ACC112 (cell line): Measurements from ENCODE around the gene VPS25.

Experiments
- H2AFZ ChIP-seq: fragments of 200-600 bp; sonication (generic); one replicate; pipeline ENCODE4 v1.6.0; 2017; ENCODE audit warnings: antibody characterized with exemption, low read length; ENCODE audit not compliant: unreplicated experiment
- H3K27ac ChIP-seq: fragments of 200-600 bp; sonication (generic); 2 replicates; pipeline ENCODE4 v1.5.1; 2014; ENCODE audit warnings: low read depth, mild to moderate bottlenecking, antibody characterized with exemption, low read length, moderate library complexity
- H3K27me3 ChIP-seq: fragments of 200-600 bp; sonication (generic); 2 replicates; pipeline ENCODE4 v1.6.1; 2014; ENCODE audit warnings: mild to moderate bottlenecking, antibody characterized with exemption, low read length, moderate library complexity, mixed read lengths; ENCODE audit not compliant: insufficient read depth
- H3K36me3 ChIP-seq: fragments of 200-600 bp; sonication (generic); 2 replicates; pipeline ENCODE4 v1.6.1; 2016; ENCODE audit warnings: mild to moderate bottlenecking, antibody characterized with exemption, low read length, moderate library complexity, mixed read lengths; ENCODE audit not compliant: insufficient read depth
- H3K4me1 ChIP-seq: fragments of 200-600 bp; sonication (generic); one replicate; pipeline ENCODE4 v1.6.1; 2016; ENCODE audit warnings: low read length, mixed read lengths; ENCODE audit not compliant: insufficient read depth, unreplicated experiment, control insufficient read depth
- H3K4me3 ChIP-seq: fragments of 200-600 bp; sonication (generic); 2 replicates; pipeline ENCODE4 v1.5.1; 2014; ENCODE audit warnings: mild to moderate bottlenecking, low read depth, low read length
- H3K79me2 ChIP-seq: fragments of 200-600 bp; sonication (generic); one replicate; pipeline ENCODE4 v1.6.0; 2016; ENCODE audit warnings: low read length; ENCODE audit not compliant: control insufficient read depth, unreplicated experiment, insufficient read depth

The VPS25 gene

DNA sequence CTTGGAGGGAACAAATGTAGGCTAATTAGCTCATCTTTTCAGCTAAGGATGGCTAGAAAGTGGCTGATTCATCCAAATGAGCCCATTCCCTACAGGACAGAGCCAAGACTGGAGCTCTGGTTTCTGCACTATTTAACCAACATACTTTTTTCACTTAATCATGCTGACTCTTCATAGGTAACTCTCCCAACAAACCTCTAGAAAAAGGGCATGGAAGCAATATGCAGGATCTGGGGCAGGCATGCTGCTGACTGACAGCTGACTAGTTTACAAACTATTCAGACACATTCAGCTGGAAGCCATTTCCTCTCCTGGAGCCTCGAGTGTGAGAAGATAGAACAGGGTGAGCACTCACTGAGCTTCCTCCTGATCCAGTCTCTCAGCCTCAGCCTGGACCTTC lies 44.6 kb downstream of the VPS25 start:
- H3K36me3 ChIP-seq, result peaks cover 55% of the 10 kb centered on the region
- peaks cover 28% of the 10 kb centered on the region for H3K4me1 ChIP-seq
- no peaks in the 10 kb centered on the region for H3K27me3 ChIP-seq

DNA sequence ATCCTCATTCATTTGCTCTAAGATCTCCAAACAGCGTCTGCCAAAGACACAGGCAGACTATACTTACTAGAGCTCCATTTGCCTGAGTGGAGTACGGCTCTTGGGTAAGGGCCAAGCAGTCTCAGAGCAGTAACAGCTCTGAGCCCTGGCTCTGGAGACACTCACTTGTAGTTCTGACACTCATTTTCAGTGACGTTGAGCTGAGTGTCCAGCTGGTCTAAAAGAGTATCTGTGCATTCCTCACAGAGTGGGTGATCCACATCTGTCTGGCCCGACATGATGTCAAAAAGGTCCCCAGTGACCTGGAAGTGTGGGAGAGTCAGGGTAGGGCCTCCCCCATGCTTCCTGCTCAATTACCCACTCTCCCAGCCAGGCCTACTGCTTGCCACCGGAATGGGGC lies 45.1 kb downstream of the VPS25 start:
- peaks cover 18% of the 10 kb centered on the region for H3K79me2 ChIP-seq
- H3K36me3 ChIP-seq, result peaks cover 55% of the 10 kb centered on the region
- no peak overlapping the region for H2AFZ ChIP-seq
- no peaks in the 10 kb centered on the region for H3K27me3 ChIP-seq
- peaks cover 28% of the 10 kb centered on the region for H3K4me1 ChIP-seq
- H3K27ac ChIP-seq, result peak overlapping the region; percentile 59
- H3K4me3 ChIP-seq, result no peak overlapping the region

More for the DNA sequence above, 44.6 kb downstream of the VPS25 start:
- H2AFZ ChIP-seq, result no peak overlapping the region
- H3K27ac ChIP-seq, result peak overlapping the region; percentile 59
- H3K4me3 ChIP-seq, result no peak overlapping the region
- H3K79me2 ChIP-seq, result peaks cover 14% of the 10 kb centered on the region

DNA sequence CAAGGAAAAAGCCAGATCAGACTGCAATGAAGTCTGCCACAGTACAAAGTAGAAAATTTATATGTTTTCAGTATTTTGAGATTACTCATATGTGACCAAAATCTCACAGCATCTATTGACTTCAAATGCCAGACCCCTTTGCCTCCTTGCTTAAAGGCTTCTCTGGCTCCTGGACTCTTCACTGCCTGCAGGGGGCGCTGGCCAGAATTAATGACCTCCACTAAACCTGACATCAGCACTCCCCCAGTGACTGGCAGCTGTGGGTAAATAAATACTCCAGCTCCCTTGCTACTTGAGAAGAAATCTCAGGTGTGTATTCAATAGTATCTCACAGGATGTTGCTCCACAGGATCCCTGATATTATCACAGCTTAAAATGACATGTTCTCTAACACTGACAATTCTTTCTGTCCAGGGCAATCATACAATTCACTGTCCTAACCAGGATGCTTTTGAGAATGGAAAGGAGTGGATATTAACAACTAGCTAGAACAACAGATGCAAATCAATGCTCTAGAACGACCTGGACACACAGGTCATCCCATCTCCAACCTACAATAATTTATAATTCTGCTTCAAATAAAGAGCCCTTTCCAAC lies 46.8 kb downstream of the VPS25 start:
- Histone ChIP-seq H3K36me3 (peaks cover 45% of the 10 kb centered on the region), H3K79me2 (peaks cover 25% of the 10 kb centered on the region), H3K4me3 (no peak overlapping the region), H2AFZ (no peak overlapping the region), H3K4me1 (peaks cover 18% of the 10 kb centered on the region), H3K27ac (no peak overlapping the region), H3K27me3 (no peaks in the 10 kb centered on the region)

DNA sequence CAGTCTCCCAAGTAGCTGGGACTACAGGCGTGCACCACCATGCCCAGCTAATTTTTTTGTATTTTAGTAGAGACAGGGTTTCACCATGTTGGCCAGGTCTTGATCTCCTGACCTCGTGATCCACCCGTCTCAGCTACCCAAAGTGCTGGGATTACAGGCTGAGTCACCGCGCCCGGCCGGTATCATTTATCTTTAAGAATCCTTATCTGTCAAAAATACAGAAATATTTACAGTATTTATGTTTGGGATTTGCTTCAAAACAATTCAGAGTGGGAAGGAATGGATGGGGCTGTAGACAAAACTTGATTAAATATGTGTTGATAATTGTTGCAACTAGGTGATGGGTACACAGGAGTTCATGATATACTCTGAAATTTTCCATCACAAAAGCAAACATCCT lies 47.9 kb downstream of the VPS25 start:
- Histone ChIP-seq H3K79me2 (peaks cover 25% of the 10 kb centered on the region), H3K27ac (no peak overlapping the region), H3K4me1 (peaks cover 8% of the 10 kb centered on the region), H3K27me3 (no peaks in the 10 kb centered on the region), H2AFZ (no peak overlapping the region), H3K4me3 (no peak overlapping the region), H3K36me3 (peaks cover 39% of the 10 kb centered on the region)

DNA sequence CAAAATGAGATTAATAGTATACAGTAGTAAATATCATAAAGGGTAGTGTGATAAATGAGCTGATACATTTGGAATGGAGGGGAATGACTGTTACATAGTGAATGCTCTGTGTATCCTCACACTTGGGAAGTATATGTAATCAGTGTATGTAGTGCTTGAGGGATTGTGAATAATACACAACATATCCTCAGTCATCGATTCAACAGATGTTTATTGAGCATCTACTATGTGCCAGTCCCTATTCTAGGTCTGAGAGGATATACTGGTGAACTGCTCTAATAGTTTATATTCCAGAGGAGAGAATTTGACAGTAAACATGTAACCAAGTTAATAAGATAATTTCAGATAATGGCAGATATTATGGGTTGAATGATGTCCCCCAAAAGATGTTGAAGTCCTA lies 54.2 kb downstream of the VPS25 start:
- Histone ChIP-seq H3K36me3 (no peaks in the 10 kb centered on the region), H3K79me2 (peaks cover 19% of the 10 kb centered on the region), H3K27me3 (no peaks in the 10 kb centered on the region), H3K4me1 (peaks cover 4% of the 10 kb centered on the region), H3K27ac (no peak overlapping the region), H3K4me3 (no peak overlapping the region), H2AFZ (no peak overlapping the region)
